NCI-H510A treated with DMSO at 0.1 percent for 48 hours (cell line): ENCODE measurements around the gene LAMA1.
"Not testable (repeated sequence)": the region's sequence is repeated elsewhere in the genome, so short reads cannot be mapped to it uniquely, and the experiment has no call there.

Source experiments
- DNase-seq: peaks from one replicate; lab custom pipeline; 2025; lab: John Stamatoyannopoulos, UW

The LAMA1 gene

DNA sequence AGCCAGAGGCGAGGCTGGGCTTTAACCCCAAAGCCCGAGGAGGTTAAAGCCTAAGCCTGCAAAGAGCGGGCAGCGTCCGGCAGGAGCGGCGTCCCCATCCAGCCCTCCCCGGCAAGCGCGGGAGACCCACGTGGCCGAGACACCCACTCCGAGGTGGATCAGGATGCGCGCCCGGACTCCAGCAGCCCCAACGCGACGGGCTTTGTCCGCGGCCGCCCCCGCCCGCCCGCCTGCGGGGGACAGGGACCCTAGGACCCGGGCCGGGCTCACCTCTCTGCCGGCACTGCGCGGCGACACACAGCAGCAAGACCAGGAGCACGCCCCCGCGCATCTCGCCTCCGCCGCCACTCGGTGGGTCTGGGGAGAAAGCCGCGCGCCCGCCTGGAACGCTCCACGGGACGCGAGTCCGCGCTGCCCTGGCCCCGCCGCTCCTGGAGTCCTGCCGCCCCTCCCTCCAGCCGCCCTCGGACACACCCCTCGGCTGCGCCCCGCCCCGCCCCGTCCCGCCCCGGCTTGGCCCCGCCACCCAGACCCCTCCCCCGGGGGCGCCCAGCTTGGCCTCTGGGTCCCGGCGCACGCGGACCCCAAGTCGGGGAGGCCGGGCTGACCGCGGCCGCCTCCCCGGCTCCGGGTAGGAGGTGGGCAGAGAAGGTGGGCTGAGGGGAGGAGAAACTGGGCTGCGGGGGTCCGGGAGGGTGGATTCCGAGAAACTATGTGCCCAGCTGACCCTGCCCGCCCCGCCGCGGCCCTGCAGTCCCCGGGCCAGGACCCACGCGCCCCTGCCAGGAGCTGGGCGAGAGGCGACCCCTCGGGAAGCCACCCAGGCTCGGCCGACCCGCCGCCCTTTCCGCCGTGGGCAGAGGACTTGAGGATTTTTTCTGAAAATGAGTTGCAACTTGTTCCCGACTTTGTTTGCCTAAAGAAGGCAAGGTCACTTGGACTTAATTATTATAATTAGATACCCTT lies at the start of gene LAMA1:
Gene LAMA1, minus strand, starts transcription at position 408 of the 966 bp plus-strand sequence. Its CDS starts 77 bp downstream, at position 331.
- DNase-seq = peak; percentile 20

DNA sequence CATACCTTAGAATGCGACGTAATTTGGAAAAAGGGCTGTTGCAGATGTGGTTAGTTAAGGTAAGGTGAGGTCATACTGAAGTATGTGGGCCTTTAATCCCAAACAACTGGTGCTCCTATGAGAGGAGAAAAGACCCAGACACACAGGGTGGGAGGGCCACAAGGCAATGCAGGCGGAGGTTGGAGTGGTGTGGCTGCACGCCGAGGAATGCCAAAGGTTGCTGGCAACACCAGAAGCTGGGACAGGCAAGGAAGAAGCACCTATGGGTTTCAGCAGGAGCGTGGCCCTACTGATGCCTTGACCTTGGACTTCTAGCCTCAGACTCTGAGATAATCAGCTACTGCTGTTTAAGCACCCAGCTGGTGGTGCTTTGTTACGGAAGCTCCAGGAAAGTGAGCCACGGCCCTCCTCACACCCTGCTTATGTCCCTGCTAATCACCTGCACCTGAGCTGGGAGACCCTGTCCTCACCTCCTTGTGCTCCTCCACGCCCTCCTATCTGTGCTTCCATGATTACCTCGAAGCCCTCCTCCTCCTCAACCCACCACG lies 48.3 kb upstream of the LAMA1 start:
- no peak for DNase-seq

DNA sequence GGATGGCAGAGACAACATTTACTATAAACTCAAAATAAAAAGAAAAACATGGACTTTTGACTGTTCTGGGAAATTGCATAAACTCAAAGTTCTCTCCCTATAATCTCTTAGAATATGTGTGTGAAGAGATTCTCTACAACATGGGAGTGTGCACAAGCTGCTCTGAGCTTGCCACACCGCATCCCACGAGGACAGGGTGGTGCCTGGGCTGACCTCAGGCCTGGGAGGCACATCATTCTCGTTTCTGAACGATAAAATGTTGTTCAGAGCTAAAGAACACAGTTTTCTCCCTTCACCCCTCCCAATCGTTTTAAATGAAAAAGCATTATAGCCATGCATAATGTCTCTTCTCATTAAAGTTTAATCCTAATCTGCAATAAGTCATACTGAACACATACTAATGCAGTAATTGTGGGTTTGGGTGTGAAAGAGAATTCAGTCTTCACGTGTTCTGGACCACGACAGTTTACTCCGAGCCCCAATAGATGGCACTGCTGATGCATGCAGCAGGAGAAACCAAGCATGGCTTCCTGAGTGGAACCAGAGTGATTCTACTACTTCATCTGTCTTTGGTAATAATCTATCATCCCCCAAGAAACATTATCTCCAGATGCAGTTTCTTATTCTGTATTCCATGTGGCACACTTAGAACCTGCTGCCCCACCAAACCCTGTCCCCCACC lies 46.9 kb upstream of the LAMA1 start:
- DNase-seq = peak; percentile 24

GRCh38 chr18:7158216-7158615 lies 40.6 kb upstream of the LAMA1 start:
- no peak for DNase-seq

DNA sequence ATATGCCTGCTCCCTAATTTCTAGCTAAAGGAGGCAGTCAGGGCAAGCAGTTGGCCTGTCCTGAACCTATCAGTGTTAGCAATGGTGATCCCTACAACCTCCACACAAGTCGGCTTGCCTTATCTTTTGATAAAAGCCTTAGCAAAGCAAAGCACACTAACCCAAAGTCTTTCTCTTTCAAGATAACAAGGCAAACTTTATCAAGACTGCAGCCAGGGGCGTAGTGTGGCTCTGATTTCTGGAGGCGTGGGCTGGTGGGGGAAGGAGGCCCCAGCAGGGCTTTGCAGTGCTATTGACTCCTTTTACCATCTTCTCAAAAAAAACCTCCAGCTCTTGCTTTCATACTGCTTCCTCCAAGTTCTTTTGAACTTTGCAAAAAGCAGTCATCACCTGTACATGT lies 40.2 kb upstream of the LAMA1 start:
- DNase-seq = no peak

- no peak for DNase-seq
Measured at GRCh38 chr18:7155887-7156286, 38.3 kb upstream of the LAMA1 start.

GRCh38 chr18:7155092-7155491 lies 37.5 kb upstream of the LAMA1 start:
- DNase-seq = no peak

DNA sequence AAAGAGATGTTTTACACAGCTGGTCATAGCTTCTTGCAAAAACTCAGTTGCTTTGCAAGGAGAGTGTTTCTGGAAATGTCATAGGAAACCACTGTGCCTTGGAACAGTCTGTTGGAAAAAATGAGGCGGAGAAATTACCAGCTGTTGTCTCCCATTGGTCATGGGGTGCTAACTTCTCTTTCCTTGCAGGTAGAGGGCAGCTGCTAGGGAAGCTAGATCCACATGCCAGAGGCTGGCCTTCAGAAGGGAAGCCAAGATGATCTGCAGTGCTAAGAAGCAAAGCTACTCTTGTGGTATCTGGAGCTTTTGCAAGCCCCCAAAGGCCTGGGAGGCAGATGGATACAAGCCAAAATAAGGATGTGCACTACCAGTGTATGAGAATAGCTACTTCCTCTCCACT lies 34.8 kb upstream of the LAMA1 start:
- DNase-seq = no peak

DNA sequence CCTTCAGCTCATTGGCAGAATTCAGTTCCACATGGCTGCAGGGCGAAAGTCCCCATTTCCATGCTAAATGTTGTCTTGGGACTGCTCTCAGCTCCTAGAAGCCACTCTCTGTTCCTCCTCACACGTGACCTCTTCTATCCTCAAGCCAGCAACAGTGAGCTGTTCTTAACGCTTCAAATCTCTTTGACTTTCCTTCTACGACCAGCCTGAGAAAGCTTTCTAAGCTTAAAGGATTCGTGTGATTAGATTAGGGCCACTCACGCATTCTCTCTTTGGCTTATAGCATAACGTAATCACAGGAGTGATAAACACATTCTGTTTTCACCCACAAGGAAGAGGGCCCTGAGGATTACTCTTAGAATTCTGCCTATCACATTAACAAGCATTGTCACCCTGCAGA lies 29.8 kb upstream of the LAMA1 start:
- DNase-seq = no peak

- no peak for DNase-seq
Measured at GRCh38 chr18:7146067-7146466, 28.5 kb upstream of the LAMA1 start.

GRCh38 chr18:7144921-7145320 lies 27.3 kb upstream of the LAMA1 start:
- DNase-seq = not testable (repeated sequence)

DNA sequence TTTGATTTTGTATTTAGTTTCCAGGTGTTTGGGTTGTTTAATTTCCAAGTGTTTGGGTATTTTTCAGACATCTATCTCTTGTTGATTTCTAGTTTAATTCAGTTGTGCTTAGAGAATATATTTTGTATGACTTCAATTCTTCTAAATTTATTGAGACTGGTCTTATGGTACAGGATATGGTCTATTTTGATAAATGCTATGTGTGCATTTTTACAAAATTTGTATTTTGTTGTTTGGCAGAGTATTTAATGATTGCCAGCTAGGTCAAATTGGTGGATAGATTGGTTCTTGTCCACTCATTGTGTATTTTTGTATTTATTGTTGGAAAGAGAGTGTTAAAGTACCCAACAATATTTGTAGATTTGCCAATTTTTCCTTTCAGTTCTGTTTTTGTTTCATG lies 23.7 kb upstream of the LAMA1 start:
- no peak for DNase-seq

GRCh38 chr18:7139409-7139808 lies 21.8 kb upstream of the LAMA1 start:
- DNase-seq = no peak

DNA sequence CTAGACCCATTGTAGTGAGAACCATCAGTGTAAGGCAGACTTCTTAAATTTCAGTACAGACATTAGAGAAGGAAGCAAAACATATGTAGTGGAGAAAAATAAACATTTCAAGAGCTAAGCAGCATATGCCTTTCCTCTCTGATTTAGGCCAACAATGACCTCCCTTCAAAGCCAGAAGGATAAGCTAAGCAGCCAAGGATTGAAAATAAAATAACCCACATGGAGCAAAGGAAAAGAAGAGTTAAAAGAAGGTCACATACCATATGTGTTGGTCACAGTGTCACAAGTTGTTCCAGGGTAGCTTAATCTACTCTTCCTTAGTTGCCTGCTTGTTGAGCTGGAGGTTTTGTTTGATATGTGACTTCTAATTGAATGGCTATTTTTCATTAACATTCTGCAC lies 15.6 kb upstream of the LAMA1 start:
- DNase-seq = no peak

- DNase-seq = no peak
Measured at GRCh38 chr18:7132356-7133150, 15.0 kb upstream of the LAMA1 start.

DNA sequence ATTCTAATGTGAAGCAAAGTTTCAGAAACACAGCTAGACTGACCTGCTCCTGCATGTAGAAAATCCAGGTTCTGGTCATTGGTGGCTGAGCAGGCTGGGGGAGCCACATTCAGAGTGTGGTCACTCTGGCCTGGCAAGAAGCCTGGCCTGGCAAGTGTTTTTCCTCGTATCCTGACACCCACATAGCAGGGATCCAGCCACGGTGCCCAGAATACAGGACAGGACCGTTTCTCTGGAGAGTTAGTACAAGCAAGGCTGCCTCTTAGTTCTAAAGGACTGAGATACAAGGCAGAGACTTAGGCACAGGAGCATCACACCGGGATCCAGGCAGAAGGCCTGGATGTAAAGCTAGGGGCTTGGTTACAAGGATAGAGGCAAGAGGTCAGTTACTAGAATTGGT lies 4.8 kb upstream of the LAMA1 start:
- DNase-seq = no peak

DNA sequence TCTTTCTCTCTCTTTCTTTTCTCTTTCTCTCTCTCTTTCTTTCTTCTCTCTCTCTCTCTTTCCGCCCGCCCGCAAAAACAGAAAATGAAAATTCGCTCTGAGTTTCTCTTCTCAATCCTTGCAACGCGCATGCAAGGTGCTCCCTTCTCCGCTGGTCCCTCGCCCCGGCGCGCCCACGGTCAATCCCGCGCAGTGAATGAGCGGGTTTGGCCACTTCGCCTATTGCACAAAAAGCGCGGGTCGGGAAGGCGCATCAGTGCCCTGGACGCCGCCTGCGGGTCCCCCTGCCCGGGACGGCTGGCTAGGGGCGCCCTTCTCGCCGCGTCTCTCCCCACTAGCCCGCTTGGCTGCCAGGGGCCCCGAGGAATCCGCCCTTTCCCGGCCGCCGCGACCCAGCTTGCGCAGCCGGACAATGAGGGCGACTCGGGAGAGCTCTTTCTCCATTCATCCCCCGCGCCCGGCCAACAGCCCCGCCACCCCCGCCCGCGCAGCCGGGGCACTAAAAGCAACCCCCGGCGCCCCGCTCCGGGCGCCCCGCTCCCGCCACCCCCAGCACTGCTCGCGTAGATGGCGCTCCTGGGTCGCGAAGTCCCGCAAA lies 706 bp downstream of the LAMA1 start:
- peak; percentile 21 for DNase-seq

- peak; percentile 46 for DNase-seq
Measured at GRCh38 chr18:7116001-7116730, 1.4 kb downstream of the LAMA1 start.

- no peak for DNase-seq
Measured at GRCh38 chr18:7112936-7113335, 4.7 kb downstream of the LAMA1 start.

DNA sequence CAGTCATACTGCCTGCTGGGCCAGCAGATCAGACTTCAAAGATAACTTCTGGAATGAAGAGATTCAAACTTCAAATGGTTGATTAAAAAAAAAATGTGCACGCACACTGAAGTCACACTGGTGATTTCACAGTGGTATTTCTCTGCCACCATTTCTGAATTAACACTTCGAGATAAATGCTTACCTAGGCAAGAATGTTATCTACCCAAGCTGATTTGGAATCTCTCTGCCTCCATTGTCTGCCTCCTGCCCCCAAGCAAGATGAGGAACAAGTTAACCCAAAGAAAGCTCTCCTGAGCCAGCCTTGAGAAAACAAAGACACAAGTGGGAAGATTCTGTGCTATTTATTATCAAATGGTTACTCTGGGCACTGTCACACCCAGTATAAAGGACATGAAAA lies 6.5 kb downstream of the LAMA1 start:
- DNase-seq = no peak

GRCh38 chr18:7105943-7106342 lies 11.7 kb downstream of the LAMA1 start:
- DNase-seq = no peak
